HG03196 (cell line): ENCODE measurements around the gene TSPAN3.

Experiments
- ATAC-seq: cut with Tn5 transposase; IDR thresholded peaks from one replicate; pipeline ENCODE4 v1.9.1; 2021; ENCODE audit not compliant: unreplicated experiment

The TSPAN3 gene

GRCh38 chr15:77070495-77071304, at the start of gene TSPAN3:
Gene TSPAN3, minus strand, starts transcription at chr15:77071109. Its CDS starts 155 bp downstream, at chr15:77070954.
- peak; percentile 94 for ATAC-seq

GRCh38 chr15:77120576-77120975, 49.7 kb upstream of the TSPAN3 start:
- no peak for ATAC-seq

- ATAC-seq, result no peak
Measured at GRCh38 chr15:77119446-77119845, 48.5 kb upstream of the TSPAN3 start.

GRCh38 chr15:77118882-77119321, 48.0 kb upstream of the TSPAN3 start:
- ATAC-seq, result no peak

- ATAC-seq, result no peak
Measured at GRCh38 chr15:77115179-77115578, 44.3 kb upstream of the TSPAN3 start.

GRCh38 chr15:77112838-77113504, 42.1 kb upstream of the TSPAN3 start:
- no peak for ATAC-seq

- no peak for ATAC-seq
Measured at GRCh38 chr15:77111789-77112188, 40.9 kb upstream of the TSPAN3 start.

- ATAC-seq, result no peak
Measured at GRCh38 chr15:77107531-77108355, 36.8 kb upstream of the TSPAN3 start.

- no peak for ATAC-seq
Measured at GRCh38 chr15:77107068-77107467, 36.2 kb upstream of the TSPAN3 start.

GRCh38 chr15:77104155-77104554, 33.2 kb upstream of the TSPAN3 start:
- ATAC-seq, result no peak

GRCh38 chr15:77099741-77100463, 29.0 kb upstream of the TSPAN3 start:
- no peak for ATAC-seq

GRCh38 chr15:77098572-77098971, 27.7 kb upstream of the TSPAN3 start:
- ATAC-seq, result no peak

- no peak for ATAC-seq
Measured at GRCh38 chr15:77097921-77098320, 27.0 kb upstream of the TSPAN3 start.

- no peak for ATAC-seq
Measured at GRCh38 chr15:77097248-77097721, 26.4 kb upstream of the TSPAN3 start.

GRCh38 chr15:77096541-77096940, 25.6 kb upstream of the TSPAN3 start:
- no peak for ATAC-seq

- ATAC-seq, result no peak
Measured at GRCh38 chr15:77096138-77096537, 25.2 kb upstream of the TSPAN3 start.

- ATAC-seq, result no peak
Measured at GRCh38 chr15:77094397-77095030, 23.6 kb upstream of the TSPAN3 start.

GRCh38 chr15:77093436-77093835, 22.5 kb upstream of the TSPAN3 start:
- ATAC-seq, result no peak

- ATAC-seq, result no peak
Measured at GRCh38 chr15:77091097-77091496, 20.2 kb upstream of the TSPAN3 start.

- ATAC-seq, result no peak
Measured at GRCh38 chr15:77087213-77087612, 16.3 kb upstream of the TSPAN3 start.
